ENCODE measurements around the gene CGB8.
A peak's percentile ranks its signal among the peaks of the same experiment; 100 is the strongest.

The CGB8 gene

GRCh38 chr19:49006905-49007304 lies 42.0 kb downstream of the CGB8 start:
- DNase-seq (ENCODE audit: low spot score): no peak

DNA sequence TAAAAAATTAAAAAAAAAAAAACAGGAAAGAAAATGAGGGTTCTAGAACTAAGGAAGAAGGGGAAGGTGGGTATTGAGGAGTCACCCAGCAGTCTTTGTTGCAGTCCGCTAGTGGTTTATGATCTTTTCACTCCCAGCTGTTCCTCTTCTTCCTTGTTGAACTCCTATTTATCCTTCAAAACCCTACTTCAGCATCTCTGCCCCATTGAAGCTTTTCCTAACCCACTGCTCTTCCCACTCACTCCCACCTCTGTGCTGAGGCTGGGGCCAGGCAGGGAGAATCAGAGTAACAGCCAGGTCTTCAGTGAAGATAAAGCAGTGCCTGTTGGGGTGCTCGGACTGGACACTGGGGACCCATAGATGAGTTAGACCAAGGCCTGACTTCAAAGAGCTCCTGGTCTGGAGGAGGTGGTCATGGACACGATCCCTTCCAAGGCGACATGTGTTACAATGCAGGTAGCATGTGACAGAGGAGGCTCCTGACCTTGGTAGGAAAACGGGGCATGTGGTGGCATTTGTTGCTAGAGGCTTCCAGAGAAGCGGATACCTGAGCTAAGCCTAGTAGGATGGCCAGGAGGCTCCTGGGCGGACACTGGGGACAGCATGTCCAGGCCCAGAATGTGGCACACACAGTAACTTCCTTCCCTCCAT lies 43.8 kb downstream of the CGB8 start:
- DNase-seq (ENCODE audit: low spot score): no peak

DNA sequence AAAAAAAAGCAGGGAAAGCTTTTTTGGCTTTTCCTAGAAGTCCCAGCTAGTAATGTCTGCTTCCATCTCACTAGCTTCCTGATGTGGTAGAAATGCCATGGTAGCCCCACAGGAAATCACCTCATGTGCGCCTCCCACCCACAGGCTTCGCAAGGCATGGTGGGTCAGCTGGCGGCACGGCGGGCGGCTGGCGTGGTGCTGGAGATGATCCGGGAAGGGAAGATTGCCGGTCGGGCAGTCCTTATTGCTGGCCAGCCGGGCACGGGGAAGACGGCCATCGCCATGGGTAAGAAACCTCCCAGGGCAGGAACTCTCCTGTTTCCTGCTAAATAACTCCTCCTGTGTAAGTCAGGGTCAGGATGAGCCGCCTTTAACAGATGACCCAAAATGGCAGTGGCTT lies 44.8 kb downstream of the CGB8 start:
- no peak for DNase-seq (ENCODE audit: low spot score)

- DNase-seq (ENCODE audit: low spot score): no peak
These were observed 49.2 kb downstream of the CGB8 start for GRCh38 chr19:48999481-49000325.

GRCh38 chr19:48997972-48998371 lies 50.9 kb downstream of the CGB8 start:
- DNase-seq (ENCODE audit: low spot score): peak; percentile 54

Small RNA genes lying within 50 kb of the gene (small RNA-seq; reads per million reads assigned to genes)
- gene MIR6798 (0 to 0.09 reads per million in 2 experiments), gene RN7SL708P (0 reads per million in 2 experiments)
